Nephron progenitor cell (in vitro differentiated cells): Measurements from ENCODE around the gene GTF2A1.
A peak's percentile ranks its signal among the peaks of the same experiment; 100 is the strongest.

Source experiments
- DNase-seq: peaks from one replicate; pipeline ENCODE4 v3.0.0; 2021
- H3K27ac Mint-ChIP-seq: 2 replicates; pipeline ENCODE4 v1.8.0; 2021; ENCODE audit warnings: mild to moderate bottlenecking, moderate library complexity, mixed read lengths
- H3K27me3 Mint-ChIP-seq: 2 replicates; pipeline ENCODE4 v1.8.0; 2021; ENCODE audit warnings: mild to moderate bottlenecking, low read depth, mixed read lengths; ENCODE audit not compliant: poor library complexity
- H3K36me3 Mint-ChIP-seq: 2 replicates; pipeline ENCODE4 v1.8.0; 2021; ENCODE audit warnings: low read depth, mixed read lengths
- H3K4me1 Mint-ChIP-seq: 2 replicates; pipeline ENCODE4 v1.8.0; 2021; ENCODE audit warnings: mixed read lengths
- H3K4me3 Mint-ChIP-seq: 2 replicates; pipeline ENCODE4 v1.8.0; 2021; ENCODE audit warnings: mild to moderate bottlenecking, moderate library complexity, mixed read lengths
- H3K9me3 Mint-ChIP-seq: 2 replicates; pipeline ENCODE4 v1.8.0; 2021; ENCODE audit warnings: mild to moderate bottlenecking, moderate library complexity, mixed read lengths
- TF ChIP-seq, protein P1 (sequence below): fragments of 200-600 bp; sonication (generic); IDR thresholded peaks from 2 replicates; pipeline ENCODE4 v1.5.0; 2021; ENCODE audit warnings: antibody characterized with exemption

The GTF2A1 gene

DNA sequence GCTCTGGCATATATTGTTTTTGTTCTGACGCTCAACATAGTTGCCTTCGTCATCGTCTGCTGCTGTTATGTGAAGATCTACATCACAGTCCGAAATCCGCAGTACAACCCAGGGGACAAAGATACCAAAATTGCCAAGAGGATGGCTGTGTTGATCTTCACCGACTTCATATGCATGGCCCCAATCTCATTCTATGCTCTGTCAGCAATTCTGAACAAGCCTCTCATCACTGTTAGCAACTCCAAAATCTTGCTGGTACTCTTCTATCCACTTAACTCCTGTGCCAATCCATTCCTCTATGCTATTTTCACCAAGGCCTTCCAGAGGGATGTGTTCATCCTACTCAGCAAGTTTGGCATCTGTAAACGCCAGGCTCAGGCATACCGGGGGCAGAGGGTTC lies 77.0 kb downstream of the GTF2A1 start:
- H3K36me3 Mint-ChIP-seq, result no peaks in the 10 kb centered on the region
- no peaks in the 10 kb centered on the region for H3K9me3 Mint-ChIP-seq
- DNase-seq, result no peak
- peaks cover 3% of the 10 kb centered on the region for H3K27me3 Mint-ChIP-seq
- H3K4me3 Mint-ChIP-seq, result no peak overlapping the region
- H3K27ac Mint-ChIP-seq, result no peak overlapping the region
- peaks cover 19% of the 10 kb centered on the region for H3K4me1 Mint-ChIP-seq
- TF ChIP-seq, protein P1, sequence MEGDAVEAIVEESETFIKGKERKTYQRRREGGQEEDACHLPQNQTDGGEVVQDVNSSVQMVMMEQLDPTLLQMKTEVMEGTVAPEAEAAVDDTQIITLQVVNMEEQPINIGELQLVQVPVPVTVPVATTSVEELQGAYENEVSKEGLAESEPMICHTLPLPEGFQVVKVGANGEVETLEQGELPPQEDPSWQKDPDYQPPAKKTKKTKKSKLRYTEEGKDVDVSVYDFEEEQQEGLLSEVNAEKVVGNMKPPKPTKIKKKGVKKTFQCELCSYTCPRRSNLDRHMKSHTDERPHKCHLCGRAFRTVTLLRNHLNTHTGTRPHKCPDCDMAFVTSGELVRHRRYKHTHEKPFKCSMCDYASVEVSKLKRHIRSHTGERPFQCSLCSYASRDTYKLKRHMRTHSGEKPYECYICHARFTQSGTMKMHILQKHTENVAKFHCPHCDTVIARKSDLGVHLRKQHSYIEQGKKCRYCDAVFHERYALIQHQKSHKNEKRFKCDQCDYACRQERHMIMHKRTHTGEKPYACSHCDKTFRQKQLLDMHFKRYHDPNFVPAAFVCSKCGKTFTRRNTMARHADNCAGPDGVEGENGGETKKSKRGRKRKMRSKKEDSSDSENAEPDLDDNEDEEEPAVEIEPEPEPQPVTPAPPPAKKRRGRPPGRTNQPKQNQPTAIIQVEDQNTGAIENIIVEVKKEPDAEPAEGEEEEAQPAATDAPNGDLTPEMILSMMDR, result no peak

DNA sequence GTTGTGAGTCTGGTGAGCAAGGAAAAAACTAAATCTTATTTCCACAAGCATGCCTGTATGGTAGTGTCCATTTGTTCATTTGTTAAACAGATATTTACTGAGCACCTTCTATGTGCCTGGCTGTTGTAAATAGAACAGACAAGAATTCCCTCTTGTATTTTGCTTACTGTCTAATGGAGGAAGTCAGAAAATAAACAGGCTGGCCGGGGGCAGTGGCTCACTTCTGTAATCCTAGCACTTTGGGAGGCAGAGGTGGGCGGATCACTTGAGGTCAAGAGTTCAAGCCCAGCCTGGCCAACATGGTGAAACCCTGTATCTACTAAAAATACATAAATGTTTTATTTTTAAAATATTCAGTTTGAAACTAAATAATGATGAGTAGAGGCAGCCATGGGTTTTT lies 79.3 kb downstream of the GTF2A1 start:
- no peak overlapping the region for H3K27ac Mint-ChIP-seq
- H3K4me3 Mint-ChIP-seq, result no peak overlapping the region
- no peaks in the 10 kb centered on the region for H3K36me3 Mint-ChIP-seq
- H3K4me1 Mint-ChIP-seq, result peaks cover 9% of the 10 kb centered on the region
- H3K9me3 Mint-ChIP-seq, result no peaks in the 10 kb centered on the region
- DNase-seq, result no peak
- TF ChIP-seq, protein P1, result no peak
- H3K27me3 Mint-ChIP-seq, result peaks cover 3% of the 10 kb centered on the region

DNA sequence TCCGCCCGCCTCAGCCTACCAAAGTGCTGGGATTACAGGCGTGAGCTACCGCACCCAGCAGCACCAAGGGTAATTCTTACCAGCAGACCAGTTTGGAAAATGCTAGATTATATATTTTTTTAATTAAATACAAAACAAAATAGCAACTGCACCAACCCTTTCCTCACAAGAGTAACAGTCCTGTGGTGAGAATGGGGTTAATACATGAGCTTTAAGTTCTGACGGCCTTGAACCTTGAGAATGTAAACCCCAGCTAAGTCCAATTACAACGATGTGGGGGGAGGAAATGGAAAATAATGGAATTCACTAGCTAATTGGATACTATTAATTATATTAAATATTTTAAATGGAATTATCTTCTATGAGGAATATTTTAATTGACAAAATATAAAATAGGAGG lies 82.3 kb downstream of the GTF2A1 start:
- no peak overlapping the region for H3K4me3 Mint-ChIP-seq

GRCh38 chr14:81137316-81137715 lies 83.4 kb downstream of the GTF2A1 start:
- Mint-ChIP-seq H3K4me1 (peaks cover 11% of the 10 kb centered on the region), H3K27ac (peak overlapping the region; percentile 23), H3K36me3 (no peaks in the 10 kb centered on the region), H3K9me3 (no peaks in the 10 kb centered on the region), H3K27me3 (no peaks in the 10 kb centered on the region), H3K4me3 (no peak overlapping the region)
- TF ChIP-seq, protein P1, result no peak
- no peak for DNase-seq

More for the DNA sequence above, 82.3 kb downstream of the GTF2A1 start:
- DNase-seq, result no peak
- no peak overlapping the region for H3K27ac Mint-ChIP-seq
- no peaks in the 10 kb centered on the region for H3K36me3 Mint-ChIP-seq
- H3K4me1 Mint-ChIP-seq, result peaks cover 8% of the 10 kb centered on the region
- no peaks in the 10 kb centered on the region for H3K9me3 Mint-ChIP-seq
- TF ChIP-seq, protein P1, result no peak
- peaks cover 3% of the 10 kb centered on the region for H3K27me3 Mint-ChIP-seq

DNA sequence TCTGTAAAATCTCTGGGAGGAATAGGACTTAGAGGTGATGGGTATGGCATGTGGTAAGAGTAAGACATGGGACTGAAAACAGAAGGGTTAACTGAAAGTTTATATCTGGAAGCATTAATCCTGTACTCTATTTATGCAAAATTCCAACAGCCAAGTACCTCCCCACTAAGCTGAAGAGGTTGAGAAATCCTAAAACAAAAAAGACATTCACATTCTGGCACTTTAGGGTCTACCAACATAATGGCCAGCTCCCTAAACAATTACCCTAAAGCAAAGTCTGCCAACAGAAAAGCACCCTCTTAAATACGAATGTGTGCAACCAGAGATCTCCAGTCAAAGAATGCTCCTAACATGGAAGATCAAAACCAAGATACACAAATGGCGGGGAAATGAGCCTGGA lies 87.4 kb downstream of the GTF2A1 start:
- Mint-ChIP-seq H3K4me3 (no peak overlapping the region), H3K36me3 (no peaks in the 10 kb centered on the region), H3K27me3 (no peaks in the 10 kb centered on the region), H3K9me3 (no peaks in the 10 kb centered on the region), H3K27ac (no peak overlapping the region), H3K4me1 (peaks cover 9% of the 10 kb centered on the region)
- no peak for DNase-seq
- TF ChIP-seq, protein P1, result no peak

DNA sequence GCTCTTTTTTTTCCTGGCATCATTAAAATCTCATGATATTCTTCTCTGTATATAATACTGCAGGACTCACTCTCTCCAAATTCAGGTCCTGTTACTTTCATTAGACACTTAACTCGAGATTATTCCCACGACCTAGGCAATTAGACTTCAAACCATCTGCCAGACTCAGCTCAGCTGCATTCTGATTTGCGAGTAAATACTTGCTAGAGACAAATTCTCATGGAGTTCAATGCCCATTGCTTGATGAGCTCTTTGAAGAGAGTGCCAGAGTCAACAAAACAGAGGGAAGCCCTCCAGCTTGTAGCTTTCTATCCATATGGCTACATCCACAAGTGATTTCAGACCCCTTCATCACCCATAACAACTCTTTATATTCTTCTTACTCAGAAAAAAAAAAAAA lies 88.3 kb downstream of the GTF2A1 start:
- Mint-ChIP-seq H3K4me3 (no peak overlapping the region), H3K36me3 (no peaks in the 10 kb centered on the region), H3K9me3 (no peaks in the 10 kb centered on the region), H3K4me1 (peaks cover 7% of the 10 kb centered on the region), H3K27me3 (no peaks in the 10 kb centered on the region), H3K27ac (no peak overlapping the region)
- no peak for DNase-seq
- TF ChIP-seq, protein P1, result no peak
